ENCODE results near the gene GDPD5. TPM values are rescaled to one million over a fixed set of nuclear protein-coding genes. Genes with fewer than 3 reads are reported as not detected.

The GDPD5 gene
- total and polyA plus RNA-seq, 2 donors (not counting 3 experiments of a cell fraction or from before 2014, with no cell fraction given): 60.2 to 79.2 TPM

DNA sequence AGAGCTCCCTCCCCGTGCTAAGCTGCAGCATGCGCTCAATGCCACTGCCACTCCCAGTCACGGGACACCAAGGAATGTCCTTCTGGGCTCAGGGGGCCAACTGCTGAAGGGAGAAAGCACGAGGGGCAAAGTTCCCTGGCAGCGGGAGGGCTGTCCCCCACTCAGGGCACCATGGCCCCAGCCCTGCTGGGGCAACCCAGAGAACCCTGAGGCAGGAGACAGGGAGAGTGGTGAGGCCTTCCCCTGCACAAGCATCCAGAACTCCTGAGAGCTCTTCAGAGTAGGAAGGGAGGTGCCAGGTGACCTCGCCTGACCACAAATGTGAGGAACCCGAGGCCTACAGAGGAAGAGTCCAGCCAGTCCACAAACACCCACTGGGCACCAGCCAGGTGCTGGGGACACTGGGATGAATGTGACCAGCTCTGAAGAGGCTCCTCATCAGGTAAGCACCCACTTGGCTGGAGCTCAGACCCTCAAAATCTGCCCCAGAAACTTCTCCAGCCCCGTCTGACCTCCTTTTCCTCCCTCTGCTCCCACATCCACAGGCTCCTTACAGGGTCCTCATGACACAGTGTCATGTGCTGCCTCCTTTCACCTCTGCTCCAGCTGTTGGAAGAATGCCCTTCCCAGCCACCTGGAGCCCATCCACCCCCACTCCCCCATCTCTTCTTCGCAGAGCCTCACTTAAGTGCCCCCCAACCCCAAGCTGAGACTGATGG, 15.6 kb downstream of the GDPD5 start:
- Histone ChIP-seq H3K79me2 (ENCODE audit: control insufficient read depth, insufficient read depth, low read length) (no peaks in the 10 kb centered on the region), H3K36me3 (ENCODE audit: control insufficient read depth in 2 of 2, extremely low read depth in 1 of 2, insufficient read depth in 2 of 2, low read length in 2 of 2) (peaks cover 0 to 8% of the 10 kb centered on the region in 2 experiments), H3K4me1 (ENCODE audit: control insufficient read depth, extremely low read depth, insufficient read depth, low read length) (no peaks in the 10 kb centered on the region), H2AFZ (ENCODE audit: low read depth, low read length) (no peak overlapping the region), H3K27me3 (ENCODE audit: control insufficient read depth in 2 of 2, insufficient read depth in 2 of 2, low read length in 2 of 2) (no peaks in the 10 kb centered on the region), H3K27ac (ENCODE audit: insufficient read depth, low read depth, low read length) (no peak overlapping the region), H3K4me2 (ENCODE audit: insufficient read depth, low read length) (no peak overlapping the region), H4K20me1 (replicated peaks; ENCODE audit: control insufficient read depth, extremely low read depth, insufficient read depth, low read length) (no peaks in the 10 kb centered on the region), H3K9ac (replicated peaks; ENCODE audit: extremely low read depth, insufficient read depth, low read length) (no peak overlapping the region), H3K9me3 (replicated peaks; ENCODE audit: control insufficient read depth, insufficient read depth, low read length) (no peaks in the 10 kb centered on the region), H3K4me3 (replicated peaks in 1 of 3; ENCODE audit: insufficient read depth in 1 of 3, low read depth in 1 of 3, low read length in 3 of 3) (no peak overlapping the region), H3K9me1 (replicated peaks; ENCODE audit: control insufficient read depth, extremely low read depth, insufficient read depth, low read length) (no peaks in the 10 kb centered on the region)
- FAIRE-seq (no peak), DNase-seq (ENCODE audit: low read depth, low spot score) (no peak)
- TF ChIP-seq, protein P1, sequence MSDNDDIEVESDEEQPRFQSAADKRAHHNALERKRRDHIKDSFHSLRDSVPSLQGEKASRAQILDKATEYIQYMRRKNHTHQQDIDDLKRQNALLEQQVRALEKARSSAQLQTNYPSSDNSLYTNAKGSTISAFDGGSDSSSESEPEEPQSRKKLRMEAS (IDR thresholded peaks at IDR 0.05; ENCODE audit: insufficient read depth, insufficient read length): no peak
- TF ChIP-seq POLR2AphosphoS5 (IDR thresholded peaks at IDR 0.05; ENCODE audit: insufficient read depth, low read depth, low read length) (no peak), MYC (IDR thresholded peaks at IDR 0.05; ENCODE audit: low read depth, low read length) (no peak), EZH2 (IDR thresholded peaks at IDR 0.05; ENCODE audit: borderline replicate concordance, low read depth, low read length, severe bottlenecking) (no peak), POLR2A (IDR thresholded peaks at IDR 0.05; ENCODE audit: low read depth, low read length) (no peak), GATA2 (IDR thresholded peaks at IDR 0.05; ENCODE audit: insufficient read depth, insufficient read length, low read depth, low read length) (no peak), FOS (IDR thresholded peaks at IDR 0.05; ENCODE audit: borderline replicate concordance, insufficient read depth, low read length) (no peak), JUN (IDR thresholded peaks at IDR 0.05; ENCODE audit: borderline replicate concordance, insufficient read depth, insufficient read length, low read depth) (no peak)
- TF ChIP-seq, protein P2, sequence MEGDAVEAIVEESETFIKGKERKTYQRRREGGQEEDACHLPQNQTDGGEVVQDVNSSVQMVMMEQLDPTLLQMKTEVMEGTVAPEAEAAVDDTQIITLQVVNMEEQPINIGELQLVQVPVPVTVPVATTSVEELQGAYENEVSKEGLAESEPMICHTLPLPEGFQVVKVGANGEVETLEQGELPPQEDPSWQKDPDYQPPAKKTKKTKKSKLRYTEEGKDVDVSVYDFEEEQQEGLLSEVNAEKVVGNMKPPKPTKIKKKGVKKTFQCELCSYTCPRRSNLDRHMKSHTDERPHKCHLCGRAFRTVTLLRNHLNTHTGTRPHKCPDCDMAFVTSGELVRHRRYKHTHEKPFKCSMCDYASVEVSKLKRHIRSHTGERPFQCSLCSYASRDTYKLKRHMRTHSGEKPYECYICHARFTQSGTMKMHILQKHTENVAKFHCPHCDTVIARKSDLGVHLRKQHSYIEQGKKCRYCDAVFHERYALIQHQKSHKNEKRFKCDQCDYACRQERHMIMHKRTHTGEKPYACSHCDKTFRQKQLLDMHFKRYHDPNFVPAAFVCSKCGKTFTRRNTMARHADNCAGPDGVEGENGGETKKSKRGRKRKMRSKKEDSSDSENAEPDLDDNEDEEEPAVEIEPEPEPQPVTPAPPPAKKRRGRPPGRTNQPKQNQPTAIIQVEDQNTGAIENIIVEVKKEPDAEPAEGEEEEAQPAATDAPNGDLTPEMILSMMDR (IDR thresholded peaks at IDR 0.05; ENCODE audit: extremely low read depth in 1 of 2, insufficient read depth in 1 of 2, low read depth in 1 of 2, low read length in 2 of 2): no peak
- dilution Hi-C loops (cut with MboI; ENCODE audit: extremely low pct_ligation_motif_present, low sequenced_read_pairs): no loop called here
- ChIA-PET CTCF (interaction anchor here (1.1 to 1.6 kb wide), 3 partner anchors 8 to 21 kb away, joined by 3 to 5 read pairs (median 3); partner anchors contain the start of gene GDPD5), POLR2A (no interaction called here)
- intact Hi-C loops (cut with micrococcal nuclease): no loop called here
- no TSS peak for BruUV-seq (replicated peaks)

Data from endothelial cell of umbilical vein (primary cell).